GM21381 (cell line): ENCODE measurements around the gene ZP2.
"Not testable (repeated sequence)": the region's sequence is repeated elsewhere in the genome, so short reads cannot be mapped to it uniquely, and the experiment has no call there.

Experiments used
- ATAC-seq: cut with Tn5 transposase; IDR thresholded peaks from one replicate; pipeline ENCODE4 v1.9.1; 2021; ENCODE audit warnings: mild to moderate bottlenecking, moderate library complexity; ENCODE audit not compliant: unreplicated experiment

The ZP2 gene

DNA sequence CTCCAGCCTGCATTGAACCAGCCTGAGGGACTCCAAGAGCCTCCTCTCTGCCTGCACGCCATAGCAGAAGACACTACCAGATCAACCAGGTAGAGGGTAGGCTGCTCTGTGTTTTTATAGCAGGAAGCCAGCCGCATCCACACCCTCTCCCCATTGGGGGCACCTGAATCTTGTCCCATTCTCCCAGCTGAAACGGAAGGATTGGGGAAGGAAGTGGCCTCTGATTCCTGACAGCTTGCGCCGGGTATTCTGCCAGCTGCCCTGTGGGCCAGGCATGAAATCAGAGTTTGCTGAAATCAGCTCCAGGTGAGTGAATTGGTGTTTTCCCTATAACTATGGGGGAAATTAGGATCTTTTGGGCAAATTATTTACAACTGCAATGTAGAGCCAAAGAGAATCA is at the start of gene ZP2:
Gene ZP2 (minus strand): TSS at position 89 of the 400 bp plus-strand sequence. CDS start 27 bp downstream, at position 62.
- ATAC-seq = no peak

DNA sequence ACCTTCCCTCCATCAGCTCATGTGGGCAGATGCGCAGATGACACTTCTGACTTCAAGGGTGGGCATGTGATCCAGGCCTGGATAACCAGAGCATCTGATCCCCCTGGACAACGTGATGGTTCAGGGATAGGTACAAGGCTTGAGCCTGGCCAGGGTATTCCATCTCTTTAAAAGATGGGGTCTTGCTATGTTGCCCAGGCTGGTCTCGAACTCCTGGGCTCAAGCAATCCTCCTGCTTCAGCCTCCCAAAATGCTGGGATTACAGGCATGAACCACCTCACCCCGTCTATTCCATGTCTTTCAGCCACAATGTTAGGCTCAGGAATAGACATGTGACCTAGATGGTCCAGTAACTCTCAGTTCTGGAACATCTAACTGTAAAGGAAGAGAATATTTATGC is 45.9 kb upstream of the ZP2 start:
- ATAC-seq = no peak

DNA sequence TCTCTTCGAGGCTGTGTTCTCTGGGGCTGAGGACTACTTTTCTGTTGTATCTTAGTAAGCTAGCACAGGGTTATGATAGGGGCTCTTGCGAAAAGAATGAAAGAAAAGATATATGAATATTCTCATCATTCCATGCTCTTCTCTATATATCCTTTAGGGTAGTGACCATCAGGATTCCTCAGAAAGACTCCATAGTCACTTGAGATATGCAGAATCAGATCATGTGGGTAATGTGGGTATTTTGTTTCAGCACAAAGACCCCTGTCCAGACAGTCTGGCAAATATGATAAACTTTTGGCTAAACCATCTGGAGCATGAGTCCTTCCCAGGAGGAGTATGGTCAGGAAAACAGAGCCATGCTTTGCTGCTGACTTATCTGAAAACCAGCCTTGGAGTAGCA is 45.3 kb upstream of the ZP2 start:
- no peak for ATAC-seq

GRCh38 chr16:21253470-21253869 is 42.1 kb upstream of the ZP2 start:
- no peak for ATAC-seq

DNA sequence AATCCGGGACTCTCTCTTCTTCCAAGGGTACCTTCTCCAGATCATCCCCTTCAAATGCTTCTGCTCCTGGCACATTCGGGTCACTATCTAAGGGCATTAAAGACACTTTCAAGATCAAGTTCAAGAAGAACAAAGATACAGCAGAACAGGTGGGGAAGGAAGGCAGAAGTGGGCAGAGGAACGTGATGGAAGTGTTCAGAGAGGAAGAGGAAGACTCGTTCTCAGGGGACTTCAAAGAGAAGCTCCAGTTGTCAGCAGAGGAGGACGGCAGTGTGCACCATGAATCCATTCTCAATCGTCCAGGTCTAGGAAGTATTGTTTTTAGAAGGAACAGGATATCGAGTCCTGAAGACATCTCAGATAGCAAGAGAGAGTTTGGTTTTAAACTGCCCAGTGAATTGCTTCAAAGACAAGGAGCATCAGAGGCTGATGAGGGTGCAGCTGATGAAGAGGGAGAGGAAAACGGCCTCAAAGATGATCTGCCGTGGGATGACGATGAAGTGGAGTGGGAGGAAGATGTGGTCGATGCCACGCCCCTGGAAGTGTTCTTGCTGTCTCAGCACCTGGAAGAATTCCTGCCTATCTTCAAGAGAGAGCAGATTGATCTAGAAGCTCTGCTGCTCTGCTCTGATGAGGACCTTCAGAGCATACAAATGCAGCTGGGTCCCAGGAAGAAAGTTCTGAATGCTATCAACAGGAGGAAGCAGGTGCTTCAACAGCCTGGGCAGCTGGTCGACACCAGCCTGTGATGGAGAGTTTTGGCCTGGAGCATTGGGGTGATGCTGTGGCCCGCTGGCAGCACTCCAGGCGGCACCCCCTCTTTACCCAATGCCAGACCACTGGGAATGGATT is 38.9 kb upstream of the ZP2 start:
- ATAC-seq = no peak

DNA sequence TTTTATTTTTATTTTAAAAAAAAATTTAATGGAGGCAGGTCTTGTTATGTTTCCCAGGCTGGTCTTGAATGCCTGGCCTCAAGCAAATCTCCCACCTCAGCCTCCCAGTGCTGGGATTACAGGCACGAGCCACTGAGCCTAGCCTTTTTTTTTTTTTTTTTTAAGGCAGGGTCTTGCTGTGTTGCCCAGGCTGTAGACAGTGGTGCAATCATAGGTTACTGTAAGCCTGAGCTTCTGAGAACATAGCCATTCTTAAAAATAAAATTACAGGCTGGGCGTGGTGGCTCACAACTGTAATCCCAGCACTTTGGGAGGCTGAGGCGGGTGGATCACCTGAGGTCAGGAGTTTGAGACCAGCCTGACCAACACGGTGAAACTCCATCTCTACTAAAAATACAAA is 36.8 kb upstream of the ZP2 start:
- not testable (repeated sequence) for ATAC-seq

GRCh38 chr16:21244518-21245215 is 33.3 kb upstream of the ZP2 start:
- no peak for ATAC-seq

GRCh38 chr16:21242756-21243155 is 31.4 kb upstream of the ZP2 start:
- no peak for ATAC-seq

DNA sequence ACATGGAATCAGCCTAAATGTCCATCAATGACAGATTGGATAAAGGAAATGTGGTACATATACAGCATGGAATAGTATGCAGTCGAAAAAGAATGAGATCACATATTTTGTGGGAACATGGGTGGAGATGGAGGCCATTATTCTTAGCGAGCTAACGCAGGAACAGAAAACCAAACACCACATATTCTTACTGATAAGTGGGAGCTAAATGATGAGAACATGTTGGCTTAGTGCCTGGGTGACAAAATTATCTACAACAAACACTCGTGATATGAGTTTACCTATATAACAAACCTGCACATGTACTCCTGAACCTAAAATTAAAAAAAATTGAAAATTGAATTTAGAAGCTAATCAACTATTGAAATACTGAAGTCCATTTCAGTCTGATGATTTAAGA is 28.3 kb upstream of the ZP2 start:
- ATAC-seq = no peak

DNA sequence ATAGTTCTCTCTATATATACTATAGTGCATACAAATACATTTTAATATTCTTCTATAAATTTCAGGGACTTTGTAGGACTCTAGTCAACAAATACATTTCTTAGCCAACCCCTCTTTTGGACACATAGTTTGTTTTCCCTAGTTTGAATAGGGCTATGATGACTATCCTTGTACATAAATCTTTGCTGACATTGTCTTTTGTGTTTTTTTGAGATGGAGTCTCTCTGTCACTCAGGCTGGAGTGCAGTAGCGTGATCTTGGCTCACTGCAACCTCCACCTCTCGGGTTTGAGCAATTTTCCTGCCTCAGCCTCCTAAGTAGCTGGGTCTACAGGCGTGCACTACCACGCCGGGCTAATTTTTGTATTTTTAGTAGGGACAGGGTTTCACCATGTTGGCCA is 25.5 kb upstream of the ZP2 start:
- no peak for ATAC-seq

DNA sequence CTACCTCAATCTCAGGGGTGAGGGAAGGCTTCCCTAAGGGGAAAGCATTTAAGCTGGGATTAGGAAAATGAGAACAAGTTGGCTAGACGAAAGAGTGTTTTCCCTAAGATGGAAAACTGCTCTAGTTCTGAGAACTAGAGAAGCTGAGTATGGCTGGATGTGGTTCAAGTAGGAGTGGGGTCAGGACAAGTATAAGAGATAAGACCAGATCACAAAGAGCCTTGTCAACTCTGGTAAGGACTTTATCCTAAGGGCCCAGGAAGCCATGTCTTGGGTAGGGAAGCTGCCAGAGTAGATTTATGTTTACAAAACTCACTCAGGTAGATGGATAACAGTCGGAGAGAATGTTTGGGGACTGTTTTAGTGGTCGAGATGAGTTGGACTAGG is 23.8 kb upstream of the ZP2 start:
- no peak for ATAC-seq

GRCh38 chr16:21233521-21234150 is 22.3 kb upstream of the ZP2 start, which contains the start of gene ANKS4B:
ANKS4B (plus strand) TSS chr16:21233699; CDS start chr16:21233738, 39 bp downstream.
- no peak for ATAC-seq

- ATAC-seq = no peak
Measured at GRCh38 chr16:21233045-21233520, 21.7 kb upstream of the ZP2 start.

GRCh38 chr16:21228361-21228872 is 17.0 kb upstream of the ZP2 start:
- no peak for ATAC-seq

DNA sequence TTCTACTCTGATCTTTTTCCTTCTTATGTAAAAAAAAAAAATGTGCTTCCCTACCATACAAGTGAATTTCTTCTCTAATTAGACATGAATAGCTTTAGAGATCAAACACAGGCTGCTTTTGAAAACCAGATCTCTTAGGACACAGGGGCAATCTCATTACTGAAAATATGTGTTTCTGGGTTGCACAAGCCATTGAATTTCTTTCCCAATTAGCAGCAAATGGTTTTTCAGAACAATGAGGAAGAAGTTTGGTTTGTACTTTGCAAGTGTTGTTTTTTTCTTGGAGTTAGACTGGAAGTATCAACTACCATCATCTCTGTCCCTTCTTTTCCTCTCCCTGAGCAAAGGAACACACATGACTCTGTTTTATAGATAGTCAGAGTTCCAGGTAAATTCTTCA is 16.5 kb upstream of the ZP2 start:
- no peak for ATAC-seq

- ATAC-seq = no peak
Measured at GRCh38 chr16:21226749-21227148, 15.4 kb upstream of the ZP2 start.

- ATAC-seq = no peak
Measured at GRCh38 chr16:21224800-21225199, 13.4 kb upstream of the ZP2 start.

- ATAC-seq = no peak
Measured at GRCh38 chr16:21223787-21224186, 12.4 kb upstream of the ZP2 start.

DNA sequence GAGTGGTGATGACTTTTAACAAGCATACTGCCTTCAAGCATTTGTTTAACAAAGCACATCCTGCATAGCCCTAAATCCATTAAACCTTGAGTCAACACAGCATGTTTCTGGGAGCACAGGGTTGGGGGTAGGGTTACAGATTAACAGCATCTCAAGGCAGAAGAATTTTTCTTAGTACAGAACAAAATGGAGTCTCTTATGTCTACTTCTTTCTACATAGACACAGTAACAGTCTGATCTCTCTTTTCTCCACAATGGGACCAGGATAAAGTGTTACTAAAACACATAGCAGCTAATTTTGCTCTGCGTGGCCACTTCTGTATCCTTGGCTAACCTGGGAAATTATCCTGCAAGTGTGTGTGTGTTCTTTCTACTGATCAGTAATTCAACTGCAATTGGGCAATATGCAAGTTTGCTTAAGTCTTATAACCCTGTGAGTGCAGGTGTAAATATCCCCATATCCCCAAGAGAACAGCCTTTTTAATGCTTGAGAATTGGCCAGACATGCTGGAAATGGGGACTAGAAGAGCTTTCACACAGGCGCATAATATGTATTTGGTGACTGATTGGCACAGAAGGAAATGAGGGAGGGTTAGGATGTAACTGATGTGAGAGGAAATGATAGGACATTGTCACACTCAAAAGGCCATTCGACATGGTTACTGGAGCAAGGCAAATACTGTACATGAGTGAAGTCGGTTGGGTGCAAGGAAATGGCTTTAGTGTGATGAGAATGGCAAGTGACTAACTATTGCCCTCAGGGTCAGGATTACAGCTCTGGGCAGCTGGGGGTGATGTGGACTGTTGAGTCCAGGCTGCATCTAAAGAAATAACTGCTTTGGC is 11.3 kb upstream of the ZP2 start:
- ATAC-seq = no peak

- no peak for ATAC-seq
Measured at GRCh38 chr16:21219551-21219950, 8.2 kb upstream of the ZP2 start.

DNA sequence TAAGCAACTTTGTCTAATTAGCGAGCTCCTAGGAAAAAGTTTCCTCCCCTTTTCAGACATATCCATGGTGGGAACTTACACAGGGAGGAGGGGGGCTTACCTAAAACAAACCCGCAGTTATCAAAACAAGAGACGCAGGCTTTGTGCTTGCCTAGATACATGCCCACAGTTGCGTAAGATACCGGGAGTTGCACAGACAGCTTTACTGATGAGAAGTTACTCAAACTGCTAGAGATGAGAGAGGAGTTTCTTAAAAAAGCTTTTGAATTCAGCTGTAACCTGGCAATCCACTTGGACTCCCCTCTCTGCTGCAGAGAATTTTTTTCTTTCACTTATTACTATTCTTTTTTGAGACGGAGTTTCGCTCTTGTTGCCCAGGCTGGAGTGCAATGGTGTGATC is 6.8 kb upstream of the ZP2 start:
- ATAC-seq = no peak
